Stimulated activated CD8-positive, alpha-beta memory T cell treated with anti-CD3 and anti-CD28 coated beads, Interleukin-15, amount 100 ng/mL, for 1 hour (primary cell): ENCODE data around the gene PDE4B.
"Not testable (repeated sequence)": the region's sequence is repeated elsewhere in the genome, so short reads cannot be mapped to it uniquely, and the experiment has no call there.

Experiments used
- DNase-seq: peaks from one replicate; pipeline ENCODE4 v3.0.0-alpha.2; 2020; ENCODE audit warnings: low read depth

The PDE4B gene

DNA sequence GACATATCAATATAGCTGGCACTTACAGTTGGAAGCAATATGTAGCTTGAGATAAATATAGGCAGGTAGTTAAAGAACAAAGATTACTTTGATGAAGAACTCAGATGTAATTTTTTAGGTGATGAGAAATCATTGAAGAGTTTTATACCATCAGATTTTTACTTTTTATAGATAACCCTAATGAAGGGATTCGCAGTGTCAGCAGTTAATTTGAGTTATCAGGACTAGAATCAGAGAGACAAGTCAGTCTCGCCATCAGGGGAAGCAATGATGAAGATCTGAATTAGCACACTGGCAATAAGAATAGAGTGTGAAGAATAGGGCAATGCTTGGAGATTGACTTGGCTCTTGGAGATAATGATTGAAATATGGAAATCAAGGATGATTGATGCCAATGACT is 342.5 kb downstream of the PDE4B start:
- no peak for DNase-seq

GRCh38 chr1:66136423-66136822 is 343.7 kb downstream of the PDE4B start:
- DNase-seq: not testable (repeated sequence)

- DNase-seq: no peak
Measured at GRCh38 chr1:66137235-66137634, 344.5 kb downstream of the PDE4B start.

DNA sequence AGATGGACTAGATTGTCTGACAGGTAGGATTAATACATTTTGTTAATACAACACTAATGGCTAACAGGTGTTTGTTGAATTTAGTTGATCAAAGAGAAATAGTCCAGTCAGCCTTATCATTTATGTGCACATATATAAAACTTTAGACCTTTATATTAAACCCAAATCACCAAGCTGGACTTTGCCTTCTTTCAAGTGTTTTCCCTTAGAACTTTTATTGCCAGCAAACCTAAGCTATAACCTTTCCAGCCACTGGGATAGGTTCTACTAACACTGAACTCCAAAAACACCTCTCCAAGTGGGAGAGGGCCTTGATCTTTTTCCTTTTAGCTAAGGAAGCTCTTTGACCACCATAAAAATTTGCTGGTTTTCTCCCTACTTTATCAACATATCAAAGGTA is 345.9 kb downstream of the PDE4B start:
- DNase-seq: no peak

GRCh38 chr1:66140072-66140471 is 347.4 kb downstream of the PDE4B start:
- DNase-seq: no peak

GRCh38 chr1:66143651-66144050 is 351.0 kb downstream of the PDE4B start:
- DNase-seq: no peak

- no peak for DNase-seq
Measured at GRCh38 chr1:66147226-66147835, 354.6 kb downstream of the PDE4B start.

DNA sequence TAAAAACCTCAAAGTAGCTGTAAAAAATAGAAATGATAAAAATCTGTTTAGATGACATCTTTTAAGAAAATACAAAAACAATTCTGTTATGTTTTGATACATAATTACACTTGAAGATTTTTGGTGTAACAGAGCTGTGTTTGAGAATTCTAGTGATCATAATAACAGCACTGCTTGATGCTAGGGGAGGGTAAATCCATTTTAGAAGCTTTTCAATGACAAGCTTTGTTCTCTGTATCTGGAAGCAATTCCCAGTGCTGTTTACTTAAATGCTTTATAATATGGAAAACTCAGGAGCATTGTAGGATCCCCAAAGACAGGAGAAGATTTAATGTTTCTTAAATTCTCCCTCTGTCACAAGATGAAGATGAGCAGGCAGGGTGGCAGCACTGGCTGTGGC is 359.3 kb downstream of the PDE4B start:
- DNase-seq: no peak

GRCh38 chr1:66154394-66154793 is 361.7 kb downstream of the PDE4B start:
- DNase-seq: no peak

DNA sequence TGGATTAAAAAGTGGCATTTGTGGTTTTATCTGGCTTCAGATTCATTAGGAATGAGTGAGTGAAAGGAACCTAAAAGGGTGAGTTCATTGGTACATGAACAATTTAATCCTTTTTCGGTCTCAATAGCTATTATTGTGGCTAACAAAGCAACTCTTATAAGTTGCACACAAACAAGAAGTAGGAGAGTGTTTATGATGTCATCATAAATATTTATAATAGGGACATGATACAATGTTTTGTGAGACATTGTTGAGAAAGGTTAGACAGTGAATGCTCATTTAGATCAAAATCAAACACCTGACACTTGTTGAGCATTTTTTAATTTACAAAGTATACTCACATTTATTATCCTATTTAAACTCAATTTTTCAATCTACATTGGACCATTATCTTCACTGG is 363.4 kb downstream of the PDE4B start:
- no peak for DNase-seq

DNA sequence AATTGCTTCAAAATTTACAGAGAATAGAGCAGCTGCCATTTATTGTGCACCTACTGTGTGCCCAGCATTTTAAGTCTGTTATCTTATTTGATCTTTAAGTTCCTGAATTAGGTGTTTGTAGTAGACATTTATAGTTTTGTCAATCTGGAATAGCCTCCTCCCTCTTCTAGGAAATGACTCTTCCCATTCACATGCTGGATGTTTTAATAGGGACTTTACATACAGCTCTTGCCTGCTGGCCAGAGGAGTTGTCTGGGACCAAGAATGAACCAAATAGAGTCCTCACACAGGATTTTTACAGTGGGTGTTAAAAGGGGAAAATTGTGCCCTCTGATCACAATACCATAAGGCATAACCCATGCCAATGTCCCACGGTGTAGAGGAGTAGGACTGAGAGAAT is 367.1 kb downstream of the PDE4B start:
- DNase-seq: no peak

DNA sequence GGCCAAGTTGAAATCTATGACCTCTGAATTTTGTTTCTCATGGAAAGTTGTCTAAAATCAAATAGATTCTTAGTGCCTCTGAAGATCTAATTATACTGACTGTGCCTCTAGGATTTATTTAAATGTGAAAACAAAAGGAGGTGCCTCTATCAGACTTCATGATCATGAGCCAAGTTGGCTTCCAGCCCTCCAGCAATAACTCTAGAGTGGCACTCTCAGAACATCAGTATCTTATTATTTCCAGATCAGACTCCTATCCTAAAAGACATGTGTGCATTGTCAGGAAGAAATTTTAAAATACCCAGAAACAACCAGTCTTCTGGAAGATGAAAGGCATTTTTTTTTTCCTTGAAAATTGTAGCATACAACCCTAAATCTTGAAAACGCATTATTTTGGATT is 368.0 kb downstream of the PDE4B start:
- no peak for DNase-seq

- no peak for DNase-seq
Measured at GRCh38 chr1:66166753-66167152, 374.1 kb downstream of the PDE4B start.

GRCh38 chr1:66167267-66167666 is 374.6 kb downstream of the PDE4B start:
- DNase-seq: no peak

DNA sequence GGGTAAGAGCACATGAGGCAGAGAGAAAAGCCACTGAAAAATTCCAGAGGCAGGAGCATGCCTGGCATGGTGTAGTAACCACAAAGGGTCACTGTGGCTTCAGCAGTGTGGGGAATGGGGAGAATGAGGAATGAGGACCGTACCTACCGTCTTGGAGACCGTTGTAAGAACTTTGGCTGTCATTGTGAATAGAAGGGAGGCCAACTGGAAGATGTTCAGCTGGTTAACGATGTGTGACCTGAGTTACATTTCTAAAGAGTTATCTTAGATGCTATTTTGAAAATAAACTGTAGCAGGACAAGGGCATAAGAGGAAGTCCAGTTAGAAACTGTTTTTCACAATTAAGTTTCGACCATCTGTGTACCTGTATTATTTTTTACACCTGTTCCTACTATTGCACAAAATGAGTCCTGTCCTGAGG is 375.8 kb downstream of the PDE4B start:
- no peak for DNase-seq

DNA sequence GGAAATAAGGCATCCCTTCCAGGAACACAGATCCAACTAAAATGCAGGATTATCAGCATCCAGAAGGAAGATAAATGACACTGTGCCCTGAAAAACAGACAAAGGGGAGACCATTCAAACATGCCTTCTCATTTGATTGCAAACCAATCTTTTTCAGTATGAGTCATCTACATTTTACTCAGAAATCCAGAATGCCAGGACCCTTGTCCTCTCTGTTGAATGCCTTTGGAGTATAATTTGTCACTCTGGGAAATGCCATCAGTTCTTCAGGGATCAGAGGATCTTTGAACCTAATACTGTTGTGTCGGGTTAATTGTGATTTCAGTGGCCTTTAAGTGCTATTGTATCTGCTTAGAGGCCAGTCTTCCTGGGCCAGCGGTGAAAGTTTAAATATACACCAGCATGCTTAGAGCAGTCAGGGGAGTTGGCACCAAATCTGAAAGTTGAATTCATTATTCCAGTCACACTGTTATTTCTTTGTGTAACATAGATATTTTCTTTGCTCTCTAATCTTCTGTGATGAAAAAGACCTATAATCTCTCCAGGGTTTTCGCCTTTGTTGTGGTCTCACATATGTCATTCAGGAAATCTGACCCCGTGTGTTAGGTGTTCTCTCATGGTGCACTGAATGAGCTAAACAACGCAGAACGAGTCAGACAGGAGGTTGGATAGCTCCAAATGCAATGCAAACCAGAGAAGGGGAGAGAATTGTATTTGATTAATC is 376.4 kb downstream of the PDE4B start:
- DNase-seq: no peak

GRCh38 chr1:66172272-66172671 is 379.6 kb downstream of the PDE4B start:
- no peak for DNase-seq

DNA sequence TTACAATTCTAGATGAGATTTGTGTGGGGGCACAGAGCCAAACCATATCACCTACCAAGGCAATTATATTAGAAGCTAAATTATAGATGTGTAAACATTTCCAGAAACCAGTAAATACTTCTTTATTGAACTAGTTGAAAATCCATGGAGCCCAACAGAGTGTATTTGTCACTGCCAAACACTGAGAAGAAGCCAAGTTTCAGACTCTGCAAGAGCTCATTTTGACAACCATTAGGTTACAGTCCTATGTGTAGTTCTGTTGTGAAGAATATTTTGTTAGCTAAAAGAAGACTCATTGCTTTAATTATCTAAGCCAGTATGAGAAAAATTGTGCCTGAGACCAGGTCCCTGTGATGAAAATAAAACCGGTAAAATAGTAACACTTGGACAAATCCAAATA is 382.4 kb downstream of the PDE4B start:
- no peak for DNase-seq

DNA sequence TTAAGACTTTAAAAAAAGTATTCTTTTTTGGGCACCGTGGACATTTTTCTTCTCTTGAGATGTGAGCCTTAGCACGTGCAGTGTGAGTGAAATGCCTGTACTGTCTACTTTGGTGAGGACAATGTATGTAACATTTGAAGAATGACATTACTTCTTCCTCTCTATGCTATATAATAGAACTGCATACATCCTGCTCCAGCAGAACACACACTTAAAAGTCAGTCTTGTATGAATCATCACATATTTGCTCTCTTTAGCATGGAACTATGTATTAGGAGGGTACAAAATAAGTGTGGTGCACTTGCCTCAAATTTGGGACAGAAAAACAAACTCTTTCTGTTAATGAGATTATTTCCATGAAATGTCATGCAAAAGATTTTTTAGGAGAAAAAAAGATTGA is 382.9 kb downstream of the PDE4B start:
- DNase-seq: no peak

DNA sequence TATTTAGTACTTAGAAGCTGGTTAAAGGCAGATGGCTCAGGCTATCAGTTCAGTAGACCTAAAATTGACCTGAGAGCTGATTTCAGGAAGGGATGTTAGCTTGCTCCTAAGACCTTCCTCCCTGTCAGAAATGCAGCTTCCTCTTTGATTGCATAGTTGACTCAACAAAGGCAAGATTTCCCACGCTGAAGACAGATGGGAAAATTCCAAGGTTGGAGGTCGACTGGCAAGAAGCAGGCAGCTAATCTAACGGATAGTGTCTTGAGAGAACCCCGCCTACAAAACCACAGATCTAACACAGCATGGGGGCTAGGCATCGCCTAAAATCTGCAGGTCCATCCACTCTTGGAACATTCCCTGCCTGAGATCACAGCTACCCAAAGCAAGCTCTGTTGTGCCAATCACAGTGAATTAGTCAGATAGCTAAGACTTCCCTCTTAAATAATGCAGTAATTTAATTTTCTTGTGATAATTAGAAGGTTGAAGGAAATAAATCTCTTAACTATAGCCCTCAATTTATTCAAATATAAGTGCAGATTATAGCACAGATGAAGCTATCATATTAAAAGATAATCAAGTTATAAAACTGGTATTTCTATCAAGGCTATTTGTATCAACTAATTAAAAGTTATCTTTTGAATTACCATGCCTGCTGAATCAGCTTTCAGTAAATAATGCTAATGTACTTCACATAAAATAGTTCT is 383.5 kb downstream of the PDE4B start:
- DNase-seq: no peak

- DNase-seq: no peak
Measured at GRCh38 chr1:66176832-66177231, 384.1 kb downstream of the PDE4B start.

- DNase-seq: no peak
Measured at GRCh38 chr1:66177510-66177909, 384.8 kb downstream of the PDE4B start.

DNA sequence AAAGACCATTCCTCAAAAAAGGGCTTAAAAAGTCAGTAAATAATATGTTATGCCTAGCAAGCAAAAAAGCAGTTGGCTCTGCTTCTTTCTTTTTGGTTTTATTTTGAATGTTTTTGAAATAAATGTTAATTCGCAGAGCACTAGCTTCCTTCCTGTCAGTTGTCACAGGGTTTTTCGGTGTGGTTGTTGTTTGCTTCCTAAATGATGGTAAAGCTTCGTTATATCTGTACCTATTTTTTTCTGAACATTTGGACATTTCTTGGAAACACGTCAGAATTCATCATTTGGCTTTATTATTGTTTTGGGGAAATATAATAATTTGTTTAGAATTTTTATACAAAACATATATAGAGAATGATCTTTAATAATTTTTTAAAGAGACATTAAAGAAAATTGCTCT is 389.3 kb downstream of the PDE4B start:
- DNase-seq: no peak
